Measurements from ENCODE around the gene SCG3.

Gene SCG3

DNA sequence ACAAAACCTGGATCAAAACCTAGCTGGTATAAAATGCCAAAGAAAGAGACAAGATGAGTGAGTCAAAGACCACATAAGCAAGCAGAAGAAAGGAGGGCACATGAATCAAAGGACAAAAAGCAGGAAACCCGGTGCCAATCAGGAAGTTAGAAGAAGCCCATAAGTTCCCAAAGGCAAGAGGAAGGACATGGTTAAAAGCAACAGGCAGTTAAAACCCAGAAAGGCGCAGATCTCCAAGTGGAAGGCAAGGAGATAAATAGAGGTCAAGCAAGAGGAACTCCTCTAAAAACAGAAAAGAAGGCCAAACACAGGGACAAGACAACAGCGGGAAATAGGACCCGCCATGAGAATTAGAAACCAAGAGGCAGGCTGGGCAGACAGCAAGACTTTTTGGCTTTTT lies 74.5 kb downstream of the SCG3 start:
- TF ChIP-seq, protein P1, sequence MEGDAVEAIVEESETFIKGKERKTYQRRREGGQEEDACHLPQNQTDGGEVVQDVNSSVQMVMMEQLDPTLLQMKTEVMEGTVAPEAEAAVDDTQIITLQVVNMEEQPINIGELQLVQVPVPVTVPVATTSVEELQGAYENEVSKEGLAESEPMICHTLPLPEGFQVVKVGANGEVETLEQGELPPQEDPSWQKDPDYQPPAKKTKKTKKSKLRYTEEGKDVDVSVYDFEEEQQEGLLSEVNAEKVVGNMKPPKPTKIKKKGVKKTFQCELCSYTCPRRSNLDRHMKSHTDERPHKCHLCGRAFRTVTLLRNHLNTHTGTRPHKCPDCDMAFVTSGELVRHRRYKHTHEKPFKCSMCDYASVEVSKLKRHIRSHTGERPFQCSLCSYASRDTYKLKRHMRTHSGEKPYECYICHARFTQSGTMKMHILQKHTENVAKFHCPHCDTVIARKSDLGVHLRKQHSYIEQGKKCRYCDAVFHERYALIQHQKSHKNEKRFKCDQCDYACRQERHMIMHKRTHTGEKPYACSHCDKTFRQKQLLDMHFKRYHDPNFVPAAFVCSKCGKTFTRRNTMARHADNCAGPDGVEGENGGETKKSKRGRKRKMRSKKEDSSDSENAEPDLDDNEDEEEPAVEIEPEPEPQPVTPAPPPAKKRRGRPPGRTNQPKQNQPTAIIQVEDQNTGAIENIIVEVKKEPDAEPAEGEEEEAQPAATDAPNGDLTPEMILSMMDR (IDR thresholded peaks at IDR 0.05; ENCODE audit: control insufficient read depth, extremely low read depth, insufficient read depth) = no peak
- no peak for DNase-seq (ENCODE audit: low read depth)
- H3K4me3 ChIP-seq (ENCODE audit: low read depth, low read length) = no peak overlapping the region

DNA sequence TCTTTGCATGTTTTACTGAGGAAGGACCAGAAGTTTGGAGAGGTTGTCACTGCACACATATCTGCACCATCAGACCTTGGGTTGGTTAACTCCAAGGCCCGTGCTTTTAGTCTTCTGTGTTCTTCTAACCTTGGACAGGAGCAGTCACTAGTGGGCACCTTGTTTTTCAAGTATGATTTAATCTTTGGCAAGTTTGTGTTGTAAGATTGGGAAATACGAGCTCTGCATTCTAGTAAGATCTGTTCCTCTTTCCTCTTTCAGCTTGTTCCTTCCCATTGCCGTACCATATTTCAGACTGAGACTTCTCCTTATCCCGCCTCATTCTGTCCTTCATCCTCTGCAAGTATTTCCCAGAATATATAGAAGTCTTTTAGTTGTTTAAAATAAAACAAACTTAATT lies 75.2 kb downstream of the SCG3 start:
- no peak overlapping the region for H3K4me3 ChIP-seq (ENCODE audit: low read depth, low read length)
- TF ChIP-seq, protein P1 (IDR thresholded peaks at IDR 0.05; ENCODE audit: control insufficient read depth, extremely low read depth, insufficient read depth) = no peak
- DNase-seq (ENCODE audit: low read depth) = no peak

DNA sequence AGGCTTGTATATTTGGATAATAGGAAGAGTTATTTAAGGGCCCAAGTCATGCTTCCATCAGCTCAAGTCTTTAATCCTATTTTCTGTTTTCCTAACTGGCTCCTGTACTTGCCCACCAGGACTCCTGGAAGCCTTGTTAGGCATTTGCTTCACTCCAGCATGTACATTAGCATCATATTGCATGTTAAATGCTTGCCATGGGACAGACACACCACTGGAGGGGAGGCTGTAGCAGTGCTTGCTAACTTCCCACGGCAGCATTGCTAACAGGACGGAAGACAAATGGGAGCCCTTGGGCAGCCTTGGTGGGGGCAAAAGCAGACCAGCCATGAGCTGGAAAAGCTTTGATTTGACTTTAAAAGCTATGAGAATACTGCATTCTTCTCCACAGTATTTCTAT lies 76.1 kb downstream of the SCG3 start:
- DNase-seq (ENCODE audit: low read depth) = no peak
- H3K4me3 ChIP-seq (ENCODE audit: low read depth, low read length) = no peak overlapping the region
- TF ChIP-seq, protein P1 (IDR thresholded peaks at IDR 0.05; ENCODE audit: control insufficient read depth, extremely low read depth, insufficient read depth) = no peak

DNA sequence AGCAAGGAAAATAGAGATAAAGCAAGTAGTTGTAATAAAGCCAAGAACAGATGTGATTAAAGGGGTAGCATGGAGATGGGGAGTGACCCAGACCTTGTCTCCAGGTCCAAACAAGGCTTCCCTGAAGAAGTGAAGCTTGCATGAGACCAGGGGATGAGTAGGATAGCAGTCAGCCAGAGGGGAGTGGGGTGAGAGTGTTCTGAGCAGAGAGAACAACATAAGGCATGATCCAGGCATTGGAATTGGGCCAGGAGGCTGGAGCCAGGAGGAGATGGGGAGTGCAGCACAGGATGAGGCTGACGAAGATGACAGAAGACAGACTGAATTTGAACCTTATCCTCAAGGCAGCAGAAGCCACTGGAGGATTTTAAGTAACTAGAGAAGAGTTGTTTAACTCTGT lies 77.3 kb downstream of the SCG3 start:
- DNase-seq (ENCODE audit: low read depth) = no peak
- H3K4me3 ChIP-seq (ENCODE audit: low read depth, low read length) = no peak overlapping the region

DNA sequence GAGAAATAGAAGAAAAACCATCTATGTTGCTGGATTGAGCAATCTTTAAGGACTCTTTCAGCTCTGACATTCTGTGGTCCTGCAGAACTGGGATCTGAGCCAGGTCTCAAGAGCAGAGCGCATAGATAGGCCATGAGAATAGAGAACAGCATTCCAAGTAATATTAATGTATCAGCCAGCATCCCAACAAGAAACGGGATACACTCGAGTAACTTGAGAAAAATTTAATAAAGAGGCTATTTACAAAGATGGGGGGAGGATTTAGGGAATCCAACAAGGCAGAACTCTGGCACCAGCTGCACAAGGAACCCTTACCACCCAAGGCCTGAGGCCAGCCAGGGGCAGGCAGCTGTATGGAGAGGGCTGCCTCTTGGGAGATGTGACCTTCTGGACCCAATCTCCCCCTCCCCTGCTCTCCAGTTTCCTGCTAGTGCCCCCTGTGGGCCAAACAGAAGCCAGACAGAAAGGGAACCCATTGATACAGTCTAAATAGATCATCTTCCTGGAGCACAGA lies 78.3 kb downstream of the SCG3 start:
- no peak overlapping the region for H3K4me3 ChIP-seq (ENCODE audit: low read depth, low read length)
- no peak for DNase-seq (ENCODE audit: low read depth)
- TF ChIP-seq, protein P1 (IDR thresholded peaks at IDR 0.05; ENCODE audit: control insufficient read depth, extremely low read depth, insufficient read depth) = no peak

More for the DNA sequence above, 77.3 kb downstream of the SCG3 start:
- TF ChIP-seq, protein P1 (IDR thresholded peaks at IDR 0.05; ENCODE audit: control insufficient read depth, extremely low read depth, insufficient read depth) = no peak

DNA sequence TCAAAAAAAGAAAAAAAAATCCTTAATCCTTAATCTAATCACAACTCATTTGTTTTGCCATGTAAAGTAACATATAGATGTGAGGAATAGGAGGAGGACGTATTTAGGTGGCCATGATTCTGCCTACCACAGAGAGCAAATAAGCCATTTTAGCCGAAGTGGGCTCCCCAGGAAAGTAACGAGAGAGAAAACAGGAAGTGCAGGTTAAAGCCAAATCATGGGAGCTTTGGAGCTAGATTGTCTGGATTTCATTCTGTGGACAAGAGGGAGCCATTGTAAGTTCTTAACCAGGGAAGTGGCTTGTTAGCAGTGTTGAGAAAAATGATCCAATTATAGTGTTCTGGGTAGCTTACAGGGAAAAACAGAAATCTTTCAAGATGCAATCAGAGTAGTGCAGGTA lies 79.5 kb downstream of the SCG3 start:
- TF ChIP-seq, protein P1 (IDR thresholded peaks at IDR 0.05; ENCODE audit: control insufficient read depth, extremely low read depth, insufficient read depth) = no peak
- no peak overlapping the region for H3K4me3 ChIP-seq (ENCODE audit: low read depth, low read length)

DNA sequence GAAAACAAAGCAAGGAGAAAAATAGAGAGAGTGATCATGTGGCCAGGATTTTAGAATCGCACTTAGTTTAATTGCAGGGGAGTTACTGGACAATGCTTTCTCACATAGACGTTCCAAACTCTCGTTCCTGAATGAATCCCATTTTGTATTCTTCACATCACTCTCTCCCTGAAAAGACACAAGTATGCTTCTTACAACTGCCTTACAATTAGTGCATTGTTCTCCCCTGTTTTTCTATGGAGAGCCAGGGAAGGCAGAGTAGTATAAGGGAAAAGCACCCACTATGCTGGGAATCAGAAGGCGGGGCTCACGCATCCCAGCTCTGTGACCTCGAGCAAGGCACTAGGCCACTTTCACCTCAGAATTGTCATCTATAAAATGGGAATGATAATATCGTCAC lies 84.4 kb downstream of the SCG3 start:
- DNase-seq (ENCODE audit: low read depth) = no peak
- TF ChIP-seq, protein P1 (IDR thresholded peaks at IDR 0.05; ENCODE audit: control insufficient read depth, extremely low read depth, insufficient read depth) = no peak
- H3K4me3 ChIP-seq (ENCODE audit: low read depth, low read length) = no peak overlapping the region

More for the DNA sequence above, 79.5 kb downstream of the SCG3 start:
- no peak for DNase-seq (ENCODE audit: low read depth)
